ENCODE results near the gene TRPV5. TPM values are rescaled to one million over a fixed set of nuclear protein-coding genes. Genes with fewer than 3 reads are reported as not detected.

Gene TRPV5
- total and polyA plus RNA-seq, 2 donors = 0.26 TPM; not detected in 1

DNA sequence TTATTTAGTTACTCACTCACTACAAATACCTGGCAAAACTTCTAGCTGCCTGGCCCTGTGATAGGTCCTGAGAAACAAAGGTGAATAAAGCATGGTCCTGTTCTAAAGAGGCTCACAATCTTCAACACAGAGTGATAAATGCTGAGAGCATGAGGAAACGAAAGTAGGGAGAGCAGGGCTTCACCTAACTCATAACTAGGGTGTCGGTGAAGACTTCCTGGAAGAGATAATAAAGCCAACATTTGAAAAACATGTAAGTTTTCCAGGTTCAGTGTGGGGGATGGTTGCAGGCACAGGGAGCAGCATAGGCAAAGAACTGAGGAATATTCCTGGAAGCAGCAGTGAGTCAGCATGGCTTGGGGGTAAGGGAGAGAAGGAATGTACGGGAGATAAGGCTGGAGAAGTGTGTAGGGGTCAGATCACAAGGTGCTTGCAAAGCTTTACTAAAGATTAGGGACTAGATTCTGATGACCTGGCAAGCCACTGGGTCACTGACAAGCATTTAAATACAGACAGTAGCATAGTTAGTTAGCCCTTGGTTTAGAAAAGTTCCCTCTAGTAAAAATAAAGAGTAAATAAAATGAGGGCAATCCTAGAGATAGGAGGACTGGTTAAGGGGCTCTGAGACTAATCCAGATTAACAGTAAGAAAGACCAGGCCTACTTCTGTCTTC, 23.5 kb upstream of the TRPV5 start:
- Histone ChIP-seq H3K36me3 (ENCODE audit: insufficient read depth) (no peaks in the 10 kb centered on the region), H3K27ac (ENCODE audit: low read depth) (no peak overlapping the region), H3K4me3 (ENCODE audit: low read depth, low read length) (no peak overlapping the region), H3K4me1 (ENCODE audit: insufficient read depth) (no peaks in the 10 kb centered on the region)
- WGBS = 31% methylated on average over 3 of the region's 3 CpGs
- no peak for DNase-seq (ENCODE audit: extremely low spot score)

DNA sequence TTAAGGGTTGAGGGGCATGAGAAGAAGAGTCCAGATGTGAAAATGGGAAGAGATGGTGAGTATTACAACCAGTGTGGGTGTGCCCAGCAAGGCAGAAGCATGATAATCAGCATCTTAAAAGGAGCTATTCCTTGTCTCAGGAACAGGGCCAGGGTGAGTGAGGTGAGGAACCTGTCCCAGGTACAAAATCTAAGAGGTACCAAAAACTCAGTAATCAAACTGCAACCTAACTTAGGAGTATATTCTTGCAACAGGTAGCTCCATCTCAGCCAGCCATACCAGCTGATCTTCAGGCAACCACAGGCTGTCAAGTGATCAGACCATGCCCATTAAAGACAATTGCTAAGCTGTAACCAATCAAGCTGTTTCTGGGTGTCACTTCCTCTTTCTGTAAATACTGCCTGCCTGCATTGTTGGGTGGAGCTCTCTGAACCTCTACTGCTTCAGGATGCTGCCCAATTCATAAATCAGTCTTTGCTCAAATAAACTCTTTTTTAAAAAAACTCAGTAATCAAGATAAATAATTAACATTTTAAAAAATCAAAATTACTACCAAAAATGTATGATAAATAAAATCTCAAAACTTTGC, 21.2 kb upstream of the TRPV5 start:
- H3K27ac ChIP-seq (ENCODE audit: low read depth) = no peak overlapping the region
- H3K36me3 ChIP-seq (ENCODE audit: insufficient read depth) = no peaks in the 10 kb centered on the region
- no peaks in the 10 kb centered on the region for H3K4me1 ChIP-seq (ENCODE audit: insufficient read depth)
- no peak overlapping the region for H3K4me3 ChIP-seq (ENCODE audit: low read depth, low read length)
- no peak for DNase-seq (ENCODE audit: extremely low spot score)

DNA sequence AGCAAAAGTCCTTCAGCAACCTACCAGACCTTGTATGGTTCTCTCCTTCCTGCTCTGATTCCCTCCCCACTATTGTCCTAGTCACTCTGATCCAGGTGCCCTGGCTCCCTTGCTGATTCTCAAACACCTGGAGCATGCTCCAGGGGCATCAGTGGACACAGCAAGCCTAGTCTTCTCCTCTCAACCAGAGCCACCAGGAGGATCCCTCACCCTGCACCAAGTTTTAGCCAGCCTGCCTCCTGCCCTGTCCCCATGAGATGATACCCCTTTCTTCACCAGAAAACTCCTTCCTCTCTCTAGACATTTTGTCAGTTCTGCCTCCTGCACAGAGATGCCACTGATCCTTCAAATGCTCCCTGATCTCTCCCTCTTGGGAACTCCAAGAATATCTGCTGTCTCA, 16.7 kb upstream of the TRPV5 start:
- DNase-seq (ENCODE audit: extremely low spot score) = no peak
- no peaks in the 10 kb centered on the region for H3K4me1 ChIP-seq (ENCODE audit: insufficient read depth)
- H3K36me3 ChIP-seq (ENCODE audit: insufficient read depth) = no peaks in the 10 kb centered on the region
- H3K27ac ChIP-seq (ENCODE audit: low read depth) = no peak overlapping the region
- H3K4me3 ChIP-seq (ENCODE audit: low read depth, low read length) = no peak overlapping the region

DNA sequence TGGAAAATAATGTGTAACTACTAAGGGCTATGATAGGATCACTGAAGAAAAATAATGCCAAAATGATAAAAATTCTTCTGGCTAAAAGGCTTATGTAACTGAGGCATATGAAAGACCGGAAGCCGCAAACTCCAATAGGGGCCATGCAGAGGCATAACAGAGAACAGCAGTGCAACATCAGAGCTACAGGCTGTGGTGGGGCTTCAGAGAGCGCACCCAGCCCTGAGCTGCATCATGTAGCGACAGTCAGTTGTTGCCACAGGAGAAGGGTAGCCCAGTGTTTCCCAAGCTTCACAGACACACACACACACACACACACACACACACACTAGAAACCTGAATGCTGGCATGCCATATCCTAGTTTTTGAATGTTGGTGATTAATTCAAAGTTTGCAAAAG, 15.1 kb upstream of the TRPV5 start:
- no peak for DNase-seq (ENCODE audit: extremely low spot score)
- WGBS = 86% methylated on average over 4 of the region's 4 CpGs
- Histone ChIP-seq H3K36me3 (ENCODE audit: insufficient read depth) (no peaks in the 10 kb centered on the region), H3K4me1 (ENCODE audit: insufficient read depth) (no peaks in the 10 kb centered on the region), H3K4me3 (ENCODE audit: low read depth, low read length) (no peak overlapping the region), H3K27ac (ENCODE audit: low read depth) (no peak overlapping the region)

DNA sequence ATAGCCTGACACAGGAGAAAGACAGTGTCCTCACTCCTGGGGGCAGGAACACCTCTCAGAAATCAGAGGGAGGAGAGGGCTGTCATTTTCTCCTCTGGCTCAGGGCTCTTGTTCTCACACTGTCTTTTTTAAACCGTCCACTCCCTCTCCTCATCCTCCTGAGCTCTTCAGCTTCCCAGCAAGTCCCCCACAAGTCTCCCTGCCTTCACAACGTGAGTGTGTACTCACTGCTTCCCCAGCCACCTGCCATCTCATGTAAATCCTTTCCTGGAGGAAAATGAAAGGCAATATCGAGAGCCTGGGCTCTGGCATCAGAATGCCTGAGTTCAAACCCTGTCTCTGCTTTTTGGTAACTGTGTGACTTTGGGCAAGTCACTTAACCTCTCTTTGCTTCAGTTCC, 11.5 kb upstream of the TRPV5 start:
- Histone ChIP-seq H3K4me1 (ENCODE audit: insufficient read depth) (no peaks in the 10 kb centered on the region), H3K4me3 (ENCODE audit: low read depth, low read length) (no peak overlapping the region), H3K27ac (ENCODE audit: low read depth) (no peak overlapping the region), H3K36me3 (ENCODE audit: insufficient read depth) (no peaks in the 10 kb centered on the region)
- no peak for DNase-seq (ENCODE audit: extremely low spot score)
- WGBS = 60% methylated on average over 3 of the region's 3 CpGs

DNA sequence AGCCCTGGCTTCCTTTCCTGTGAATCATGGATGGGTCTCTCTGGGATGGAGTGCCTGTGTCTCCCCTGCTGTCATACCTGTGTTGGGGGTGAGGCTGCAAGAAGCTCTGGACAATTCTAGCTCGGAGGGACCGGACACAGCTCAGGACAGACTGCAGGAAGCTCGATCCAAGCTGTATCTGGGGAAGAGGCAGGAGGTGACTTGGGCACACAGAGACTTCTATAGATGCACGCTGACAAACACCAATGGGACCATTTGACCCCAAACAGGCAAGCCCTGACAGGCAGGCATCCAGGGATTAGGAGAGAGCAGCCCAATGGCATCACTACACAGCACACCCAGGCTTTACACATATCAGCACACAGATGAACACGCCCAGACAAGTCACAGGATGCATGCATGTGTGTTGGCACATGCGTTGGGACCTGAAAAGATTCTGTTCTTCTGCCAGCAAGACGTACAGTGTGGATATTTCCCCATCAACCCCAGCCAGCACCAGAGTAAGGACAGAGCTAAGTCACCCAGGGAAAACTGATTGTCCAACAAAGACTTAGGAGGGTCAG, 10.2 kb upstream of the TRPV5 start:
- WGBS = 71% methylated on average over 7 of the region's 7 CpGs
- Histone ChIP-seq H3K36me3 (ENCODE audit: insufficient read depth) (no peaks in the 10 kb centered on the region), H3K27ac (ENCODE audit: low read depth) (no peak overlapping the region), H3K4me1 (ENCODE audit: insufficient read depth) (no peaks in the 10 kb centered on the region), H3K4me3 (ENCODE audit: low read depth, low read length) (no peak overlapping the region)
- peak; percentile 69 for DNase-seq (ENCODE audit: extremely low spot score)

DNA sequence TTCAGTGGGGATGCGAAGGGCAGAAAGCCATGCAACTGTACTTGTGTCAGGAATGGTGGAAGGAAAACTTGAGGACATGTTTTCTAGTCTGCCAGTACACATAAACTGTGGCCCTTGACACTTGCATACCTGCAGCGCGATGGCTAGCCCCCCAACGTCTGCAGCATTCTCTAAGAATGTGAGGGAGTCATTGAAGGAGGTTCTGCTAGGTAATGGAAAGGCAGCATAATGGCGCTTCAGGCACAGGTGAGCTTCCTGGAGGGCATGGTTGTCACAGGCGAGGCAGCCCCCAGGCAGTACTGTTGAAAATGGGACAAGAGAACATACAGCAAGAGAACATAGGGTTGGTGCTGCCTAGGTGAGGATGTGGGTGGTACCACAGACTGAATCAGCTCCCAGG, 9.2 kb upstream of the TRPV5 start:
- WGBS = 94% methylated on average over 6 of the region's 6 CpGs
- no peaks in the 10 kb centered on the region for H3K36me3 ChIP-seq (ENCODE audit: insufficient read depth)
- H3K4me3 ChIP-seq (ENCODE audit: low read depth, low read length) = no peak overlapping the region
- no peak for DNase-seq (ENCODE audit: extremely low spot score)
- no peak overlapping the region for H3K27ac ChIP-seq (ENCODE audit: low read depth)
- H3K4me1 ChIP-seq (ENCODE audit: insufficient read depth) = no peaks in the 10 kb centered on the region

DNA sequence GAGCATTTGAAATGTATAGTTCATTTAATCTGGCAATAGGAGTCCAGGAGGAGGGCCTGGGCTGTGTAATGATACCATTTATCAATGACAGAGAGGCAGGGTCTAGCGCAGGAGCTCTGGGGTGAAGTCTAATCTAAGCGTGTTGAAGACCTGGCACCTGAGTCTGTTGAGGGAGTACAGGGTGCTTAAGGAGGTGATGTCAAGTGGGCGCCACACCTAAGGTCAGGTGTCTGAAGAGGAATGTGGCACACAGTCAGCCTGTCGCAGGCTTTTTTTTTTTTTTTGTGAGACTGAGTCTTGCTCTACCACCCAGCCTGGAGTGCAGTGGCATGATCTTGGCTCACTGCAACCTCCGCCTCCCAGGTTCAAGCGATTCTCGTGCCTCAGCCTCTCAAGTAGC, 8.0 kb upstream of the TRPV5 start:
- no peaks in the 10 kb centered on the region for H3K36me3 ChIP-seq (ENCODE audit: insufficient read depth)
- WGBS = 95% methylated on average over 7 of the region's 7 CpGs
- H3K4me1 ChIP-seq (ENCODE audit: insufficient read depth) = no peaks in the 10 kb centered on the region
- H3K4me3 ChIP-seq (ENCODE audit: low read depth, low read length) = no peak overlapping the region
- H3K27ac ChIP-seq (ENCODE audit: low read depth) = no peak overlapping the region
- no peak for DNase-seq (ENCODE audit: extremely low spot score)

DNA sequence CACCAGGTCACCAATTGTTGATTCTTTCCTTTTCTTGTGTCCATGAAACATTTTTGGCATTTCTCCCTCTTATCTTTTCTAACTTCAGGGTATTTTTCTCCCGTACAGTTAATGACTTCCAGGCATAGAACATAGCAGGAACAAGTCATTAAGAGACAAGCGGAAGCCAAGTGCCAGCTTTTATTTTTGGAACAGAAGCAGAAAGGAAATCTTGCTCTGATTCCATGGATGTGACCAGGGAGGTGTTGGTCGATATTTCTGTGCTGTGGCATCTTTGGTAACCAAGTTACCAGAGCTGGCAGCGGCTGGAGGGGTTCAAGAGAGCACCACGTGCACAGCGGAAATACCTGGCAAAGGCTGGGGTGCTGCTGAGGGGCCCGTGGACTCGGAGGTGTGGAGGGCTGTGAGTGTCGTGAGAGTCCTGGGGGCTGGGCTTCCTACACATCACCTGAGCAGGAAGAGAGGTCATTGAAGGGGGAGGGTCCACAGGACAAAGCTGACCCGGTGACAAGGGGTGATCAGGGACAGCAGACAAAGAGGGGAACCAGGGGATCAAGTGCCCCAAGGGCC, 7.5 kb upstream of the TRPV5 start:
- 51% methylated on average over 10 of the region's 10 CpGs for WGBS

DNA sequence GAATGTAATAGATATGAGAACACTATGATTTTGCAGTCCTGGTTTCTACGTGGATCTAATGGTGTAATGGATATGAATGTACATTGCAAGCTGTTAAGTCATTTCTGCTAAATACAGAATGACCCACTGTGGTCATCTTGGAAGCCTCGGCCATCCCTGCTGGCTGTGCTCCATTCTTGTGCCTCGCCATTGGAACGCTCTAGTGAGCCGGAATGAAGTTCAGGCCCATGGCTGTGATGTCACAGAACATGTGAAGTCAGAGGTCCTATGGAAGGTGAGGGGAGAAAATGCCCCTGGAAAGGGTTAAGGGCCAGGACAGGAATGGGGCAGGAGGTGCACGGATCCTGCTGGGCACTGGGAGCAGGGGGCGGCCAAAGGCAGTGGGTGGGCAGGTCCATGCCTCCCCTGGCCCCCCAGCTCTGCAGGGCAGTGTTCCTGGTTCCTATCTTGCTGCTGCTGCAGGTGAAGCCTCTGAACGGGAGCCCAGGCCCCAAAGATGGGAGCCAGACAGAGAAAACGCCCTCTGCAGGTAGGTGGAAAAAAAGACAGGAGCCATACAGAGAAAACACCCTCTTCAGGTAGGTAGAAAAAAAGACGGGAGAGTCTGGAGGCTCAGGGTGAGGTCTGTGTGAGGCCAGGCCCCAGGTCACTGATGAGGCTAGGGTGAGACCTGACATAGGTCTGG, 5.8 kb upstream of the TRPV5 start, which contains the start of gene LLCFC1:
Gene LLCFC1, plus strand, starts transcription at position 259 of the 685 bp plus-strand sequence. Its CDS starts 138 bp downstream, at position 397.
- no peak for DNase-seq (ENCODE audit: extremely low spot score)
- 63% methylated on average over 10 of the region's 10 CpGs for whole genome bisulfite sequencing
- no peak within 1 kb of the TSS for H3K4me3 ChIP-seq (ENCODE audit: low read depth, low read length)

More for the DNA sequence above, 7.5 kb upstream of the TRPV5 start:
- DNase-seq (ENCODE audit: extremely low spot score) = no peak
- H3K27ac ChIP-seq (ENCODE audit: low read depth) = no peak overlapping the region
- H3K36me3 ChIP-seq (ENCODE audit: insufficient read depth) = no peaks in the 10 kb centered on the region
- no peaks in the 10 kb centered on the region for H3K4me1 ChIP-seq (ENCODE audit: insufficient read depth)
- H3K4me3 ChIP-seq (ENCODE audit: low read depth, low read length) = no peak overlapping the region

DNA sequence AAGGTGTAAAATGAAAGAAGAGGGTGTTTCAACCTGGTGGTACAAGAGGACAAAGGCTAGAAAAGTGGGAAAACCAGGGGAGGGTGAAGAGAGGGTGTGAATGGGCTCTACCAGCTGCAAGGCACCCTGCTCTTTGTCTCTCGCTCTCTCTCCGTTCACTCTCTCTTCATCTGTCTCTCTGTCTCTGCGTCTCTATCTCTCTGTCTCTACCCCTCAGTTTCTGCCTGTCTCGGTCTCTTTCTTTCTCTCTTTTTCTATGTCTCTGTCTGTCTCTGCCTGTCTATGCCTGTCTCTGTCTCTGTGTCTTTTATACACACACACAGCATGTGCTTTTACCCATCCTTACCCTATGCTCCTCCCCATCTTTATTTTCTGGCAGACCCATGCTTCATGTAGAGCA, 5.1 kb upstream of the TRPV5 start:
- Histone ChIP-seq H3K4me1 (ENCODE audit: insufficient read depth) (no peaks in the 10 kb centered on the region), H3K36me3 (ENCODE audit: insufficient read depth) (no peaks in the 10 kb centered on the region), H3K27ac (ENCODE audit: low read depth) (no peak overlapping the region), H3K4me3 (ENCODE audit: low read depth, low read length) (no peak overlapping the region)
- 94% methylated on average over 4 of the region's 4 CpGs for WGBS
- DNase-seq (ENCODE audit: extremely low spot score) = no peak

More for the DNA sequence above, 5.8 kb upstream of the TRPV5 start, which contains the start of gene LLCFC1:
- Histone ChIP-seq H3K4me1 (ENCODE audit: insufficient read depth) (no peaks in the 10 kb centered on the region), H3K36me3 (ENCODE audit: insufficient read depth) (no peaks in the 10 kb centered on the region), H3K27ac (ENCODE audit: low read depth) (no peak within 1 kb of the TSS)

DNA sequence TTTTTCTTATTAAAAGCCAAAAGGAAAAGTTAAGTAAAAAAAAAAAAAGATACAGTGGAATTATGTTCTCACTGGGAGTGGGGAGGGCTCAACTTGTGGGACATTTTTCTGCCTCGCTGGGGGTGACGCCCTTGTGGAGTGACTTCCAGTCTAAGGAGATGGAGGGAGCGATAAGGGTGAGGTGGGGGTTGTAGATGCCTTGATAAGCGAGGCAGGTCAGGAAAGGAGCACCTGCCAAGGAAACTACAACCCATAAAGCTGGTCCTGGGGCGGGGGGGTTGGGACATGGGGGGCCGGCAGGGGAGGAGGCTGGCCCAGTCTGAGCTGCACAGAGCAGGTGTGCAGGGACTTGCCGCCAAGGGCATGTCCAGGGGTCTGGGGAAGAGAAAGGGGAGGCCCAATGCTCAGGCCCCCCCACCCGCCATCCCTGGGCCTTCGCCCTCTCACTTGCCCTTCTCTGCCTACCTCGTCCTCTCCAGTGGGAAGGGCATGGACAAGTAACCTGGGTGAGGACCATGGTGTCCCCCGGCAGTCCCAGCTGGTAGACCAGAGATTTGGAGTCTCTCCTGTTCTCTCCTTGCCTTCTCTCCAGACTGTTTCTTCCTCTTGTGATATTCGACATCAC, 2.5 kb upstream of the TRPV5 start:
- WGBS = 81% methylated on average over 12 of the region's 12 CpGs
- H3K4me3 ChIP-seq (ENCODE audit: low read depth, low read length) = no peak overlapping the region

DNA sequence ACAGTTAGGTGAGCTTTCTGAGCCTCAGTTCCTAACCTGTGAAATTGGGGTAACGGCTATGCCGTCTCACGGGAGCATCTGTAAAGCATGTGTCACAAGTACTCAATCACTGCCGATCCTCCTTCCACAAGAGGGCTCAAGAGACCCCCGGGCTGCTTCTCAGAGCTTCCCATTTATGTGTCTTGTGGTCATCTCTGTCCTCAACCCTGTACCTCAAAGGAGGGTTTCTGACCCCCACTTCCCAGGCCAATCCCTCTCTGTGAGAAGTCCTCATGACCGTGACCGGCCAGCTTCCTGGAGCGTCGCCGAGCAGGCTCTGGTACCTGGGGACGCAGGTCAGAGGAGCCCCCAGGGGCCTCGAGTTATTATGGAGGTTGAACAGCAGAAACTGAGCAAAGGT, 510 bp upstream of the TRPV5 start:
- Histone ChIP-seq H3K4me1 (ENCODE audit: insufficient read depth) (no peaks in the 10 kb centered on the region), H3K27ac (ENCODE audit: low read depth) (no peak overlapping the region), H3K36me3 (ENCODE audit: insufficient read depth) (no peaks in the 10 kb centered on the region), H3K4me3 (ENCODE audit: low read depth, low read length) (no peak overlapping the region)
- 73% methylated on average over 12 of the region's 12 CpGs for WGBS
- DNase-seq (ENCODE audit: extremely low spot score) = no peak

More for the DNA sequence above, 2.5 kb upstream of the TRPV5 start:
- Histone ChIP-seq H3K36me3 (ENCODE audit: insufficient read depth) (no peaks in the 10 kb centered on the region), H3K27ac (ENCODE audit: low read depth) (no peak overlapping the region), H3K4me1 (ENCODE audit: insufficient read depth) (no peaks in the 10 kb centered on the region)
- DNase-seq (ENCODE audit: extremely low spot score) = no peak

Data from urinary bladder (tissue), 4 donors.